HepG2 (cell line): ENCODE results near the gene NAT9. TPM values are rescaled to one million over a fixed set of nuclear protein-coding genes. Genes with fewer than 3 reads are reported as not detected.

ENCODE experiments used
- ATF1 ChIP-seq: IDR thresholded peaks from 2 replicates; pipeline ENCODE4 v1.6.1; 2016; ENCODE audit warnings: mild to moderate bottlenecking, control low read depth
- FOXA1 ChIP-seq, 2 experiments: fragments of 450-650 bp in 1 of 2; sonication (generic) in 1 of 2; formaldehyde crosslinking in 1 of 2; IDR thresholded peaks; 2 replicates each; pipeline versions ENCODE4 v1.4.0 to v1.6.1; 2016 to 2020; ENCODE audit warnings: missing genetic modification reagents in 1 of 2
- GTF3A ChIP-seq: sonication (generic); formaldehyde crosslinking; conservative IDR thresholded peaks from 2 replicates; pipeline ENCODE4 v1.4.0; 2020; ENCODE audit warnings: mild to moderate bottlenecking, missing genetic modification reagents
- HMGXB4 ChIP-seq, 2 experiments: sonication (generic) in 1 of 2; formaldehyde crosslinking in 1 of 2; IDR thresholded peaks; 2 replicates each; pipeline versions ENCODE4 v1.4.0 to v1.6.1; 2018 to 2020; ENCODE audit warnings: missing genetic modification reagents in 2 of 2, borderline replicate concordance in 1 of 2, low read depth in 1 of 2, mild to moderate bottlenecking in 1 of 2, missing biosample characterization in 1 of 2
- HOXD1 ChIP-seq: sonication (generic); formaldehyde crosslinking; IDR thresholded peaks from 2 replicates; pipeline ENCODE4 v1.5.0; 2020; ENCODE audit warnings: missing genetic modification reagents
- IKZF1 ChIP-seq: fragments of 450-650 bp; IDR thresholded peaks from 2 replicates; pipeline ENCODE4 v1.7.1; 2016
- JDP2 ChIP-seq: sonication (generic); formaldehyde crosslinking; IDR thresholded peaks from 2 replicates; pipeline ENCODE4 v1.8.1; 2022; ENCODE audit warnings: missing genetic modification reagents, borderline replicate concordance
- NFKBIZ ChIP-seq: IDR thresholded peaks from 2 replicates; pipeline ENCODE4 v1.6.1; 2018; ENCODE audit warnings: missing genetic modification reagents, missing compliant biosample characterization
- RFX1 ChIP-seq: fragments of 450-650 bp; IDR thresholded peaks from 2 replicates; pipeline ENCODE4 v1.6.1; 2017
- SOX13 ChIP-seq, 3 experiments: fragments of 450-650 bp in 1 of 3; sonication (generic) in 1 of 3; formaldehyde crosslinking in 1 of 3; IDR thresholded peaks in 2 of 3; conservative IDR thresholded peaks in 1 of 3; 2 replicates each; pipeline versions ENCODE4 v1.5.0 to v1.6.1; 2016 to 2020; ENCODE audit warnings: antibody characterized with exemption in 1 of 3, mild to moderate bottlenecking in 1 of 3, missing compliant biosample characterization in 1 of 3, missing genetic modification reagents in 1 of 3, moderate library complexity in 1 of 3
- SRF ChIP-seq: IDR thresholded peaks from 2 replicates; pipeline ENCODE4 v1.6.1; 2011; ENCODE audit warnings: mild to moderate bottlenecking, low read depth, low read length, moderate library complexity
- SSRP1 ChIP-seq: IDR thresholded peaks from 2 replicates; pipeline ENCODE4 v1.6.1; 2016; ENCODE audit warnings: control low read depth
- ZBTB46 ChIP-seq: sonication (generic); formaldehyde crosslinking; IDR thresholded peaks from 2 replicates; pipeline ENCODE4 v1.4.0; 2020; ENCODE audit warnings: mild to moderate bottlenecking, missing genetic modification reagents, borderline replicate concordance
- ZFP90 ChIP-seq: sonication (generic); formaldehyde crosslinking; IDR thresholded peaks from 2 replicates; pipeline ENCODE4 v1.8.0; 2022; ENCODE audit warnings: missing genetic modification reagents, mild to moderate bottlenecking, inconsistent platforms, borderline replicate concordance
- ZKSCAN1 ChIP-seq: fragments of 150-350 bp; IDR thresholded peaks from 2 replicates; pipeline ENCODE4 v1.6.1; 2014; ENCODE audit warnings: low read length
- ZNF205 ChIP-seq: IDR thresholded peaks from 2 replicates; pipeline ENCODE4 v1.6.1; 2018; ENCODE audit warnings: missing biosample characterization, missing genetic modification reagents
- ZNF276 ChIP-seq: sonication (generic); formaldehyde crosslinking; IDR thresholded peaks from 2 replicates; pipeline ENCODE4 v1.4.0; 2020; ENCODE audit warnings: mild to moderate bottlenecking, low read depth, missing genetic modification reagents
- ZNF354B ChIP-seq: sonication (generic); formaldehyde crosslinking; IDR thresholded peaks from 2 replicates; pipeline ENCODE4 v1.8.0; 2022; ENCODE audit warnings: mild to moderate bottlenecking, missing genetic modification reagents
- ZNF431 ChIP-seq: sonication (generic); formaldehyde crosslinking; IDR thresholded peaks from 2 replicates; pipeline ENCODE4 v1.9.0; 2022; ENCODE audit warnings: missing genetic modification reagents, low read depth, mild to moderate bottlenecking, borderline replicate concordance
- ZNF510 ChIP-seq: sonication (generic); formaldehyde crosslinking; IDR thresholded peaks from 2 replicates; pipeline ENCODE4 v1.4.0; 2020; ENCODE audit warnings: low read depth, mild to moderate bottlenecking, missing genetic modification reagents
- ZNF605 ChIP-seq: sonication (generic); formaldehyde crosslinking; IDR thresholded peaks from 2 replicates; pipeline ENCODE4 v1.8.0; 2022; ENCODE audit warnings: mild to moderate bottlenecking, missing genetic modification reagents
- ZNF614 ChIP-seq: IDR thresholded peaks from 2 replicates; pipeline ENCODE4 v1.6.1; 2018; ENCODE audit warnings: missing biosample characterization, missing genetic modification reagents, inconsistent platforms, borderline replicate concordance
- ZNF670 ChIP-seq: sonication (generic); formaldehyde crosslinking; IDR thresholded peaks from 2 replicates; pipeline ENCODE4 v1.8.0; 2022; ENCODE audit warnings: mild to moderate bottlenecking, missing genetic modification reagents, borderline replicate concordance
- ZNF678 ChIP-seq: sonication (generic); formaldehyde crosslinking; IDR thresholded peaks from 2 replicates; pipeline ENCODE4 v1.4.0; 2020; ENCODE audit warnings: mild to moderate bottlenecking, missing genetic modification reagents
- ZNF839 ChIP-seq: sonication (generic); formaldehyde crosslinking; IDR thresholded peaks from 2 replicates; pipeline ENCODE4 v1.4.0; 2020; ENCODE audit warnings: missing genetic modification reagents, mild to moderate bottlenecking, borderline replicate concordance
- ZSCAN29 ChIP-seq: sonication (generic); formaldehyde crosslinking; conservative IDR thresholded peaks from 2 replicates; pipeline ENCODE4 v1.4.0; 2020; ENCODE audit warnings: mild to moderate bottlenecking, missing genetic modification reagents
- polyA plus RNA-seq, 8 experiments: library from polyadenylated mRNA; depleted of rRNA in 3 of 8; stranded (reverse) in 7 of 8; unstranded in 1 of 8; fragments of >200 nt; fragmentation: Illumina TruSeq in 4 of 8; extraction: Trizol in 4 of 8; gene quantifications; 2 replicates each; pipeline versions ENCODE4 v1.2.1 to v1.2.3, GENCODE V29; 2011 to 2016; ENCODE audit warnings: low read depth in 4 of 8, missing spikeins in 1 of 8, mixed read lengths in 1 of 8; ENCODE audit not compliant: insufficient read depth in 1 of 8
- total RNA-seq, 5 experiments: library from RNA; depleted of rRNA; stranded (reverse); fragments of >200 nt; fragmentation: Illumina TruSeq; extraction: Trizol; gene quantifications; 2 replicates each; pipeline ENCODE4 v1.2.3, GENCODE V29; 2016; ENCODE audit warnings: low read depth in 1 of 5

NAT9 gene
- total and polyA plus RNA-seq, 2 of the 13 experiments (the other 11 are each of a cell fraction or from before 2014, with no cell fraction given), result 39.7 to 44.2 TPM

- TF ChIP-seq ZNF614 (CRISPR knock-in tag) (no peak), ZNF605 (CRISPR knock-in tag) (no peak), ZNF670 (0 out of 2 replicates have a peak, but pooled peaks have one; percentile 5), ZNF276 (no peak), HMGXB4 (CRISPR knock-in tag; IDR thresholded peaks at IDR 0.05; ENCODE audit: borderline replicate concordance in 1 of 2, low read depth in 1 of 2) (peak in 1 of 2 experiments; percentile 49; a peak in 1 of 4 replicates), ZNF431 (CRISPR knock-in tag) (0 out of 2 replicates have a peak, but pooled peaks have one; percentile 40), ZBTB46 (CRISPR knock-in tag) (no peak), ZNF839 (CRISPR knock-in tag) (peak; percentile 25; the same call in 1 of the 2 replicates), ZNF678 (CRISPR knock-in tag) (no peak; the same call in 1 of the 2 replicates), ZFP90 (CRISPR knock-in tag) (no peak), RFX1 (no peak), SOX13 (IDR thresholded peaks at IDR 0.05) (no peak), SOX13 (CRISPR knock-in tag; conservative IDR thresholded peaks at IDR 0.05 in 1 of 2, IDR thresholded peaks at IDR 0.05 in 1 of 2) (no peak), JDP2 (CRISPR knock-in tag) (no peak; the same call in 1 of the 2 replicates), HOXD1 (CRISPR knock-in tag) (no peak), GTF3A (no peak), SSRP1 (CRISPR knock-in tag) (no peak), ZNF354B (CRISPR knock-in tag) (no peak), FOXA1 (IDR thresholded peaks at IDR 0.05) (no peak), FOXA1 (CRISPR knock-in tag; IDR thresholded peaks at IDR 0.05) (no peak), ZKSCAN1 (no peak), ZSCAN29 (CRISPR knock-in tag) (peak; percentile 61; the same call in 1 of the 2 replicates), ATF1 (CRISPR knock-in tag) (no peak), IKZF1 (no peak), NFKBIZ (CRISPR knock-in tag) (no peak), SRF (no peak), ZNF205 (CRISPR knock-in tag) (no peak), ZNF510 (CRISPR knock-in tag) (no peak)
Measured at GRCh38 chr17:74749279-74750038, 26.7 kb downstream of the NAT9 start (continued).
